Right renal cortex interstitium (tissue), 3 donors: ENCODE results near the gene ST6GALNAC5. TPM values are rescaled to one million over a fixed set of nuclear protein-coding genes. Genes with fewer than 3 reads are reported as not detected.
"Not testable (repeated sequence)": the region's sequence is repeated elsewhere in the genome, so short reads cannot be mapped to it uniquely, and the experiment has no call there.

ENCODE experiments used
- DNase-seq, 3 donors: peaks; one replicate each; pipeline ENCODE4 v3.0.0-alpha.2; 2013; ENCODE audit warnings: low read depth in 3 of 3, low spot score in 2 of 3
- polyA plus RNA-seq, 3 donors: library from polyadenylated mRNA; unstranded; fragments of 120-200 nt; gene quantifications; one replicate each; pipeline ENCODE4 v1.2.1, GENCODE V29; 2013; ENCODE audit not compliant: insufficient read length in 3 of 3

ST6GALNAC5 gene
- polyA plus RNA-seq, 3 donors = 3.9 to 4.3 (median 4.0) TPM

DNA sequence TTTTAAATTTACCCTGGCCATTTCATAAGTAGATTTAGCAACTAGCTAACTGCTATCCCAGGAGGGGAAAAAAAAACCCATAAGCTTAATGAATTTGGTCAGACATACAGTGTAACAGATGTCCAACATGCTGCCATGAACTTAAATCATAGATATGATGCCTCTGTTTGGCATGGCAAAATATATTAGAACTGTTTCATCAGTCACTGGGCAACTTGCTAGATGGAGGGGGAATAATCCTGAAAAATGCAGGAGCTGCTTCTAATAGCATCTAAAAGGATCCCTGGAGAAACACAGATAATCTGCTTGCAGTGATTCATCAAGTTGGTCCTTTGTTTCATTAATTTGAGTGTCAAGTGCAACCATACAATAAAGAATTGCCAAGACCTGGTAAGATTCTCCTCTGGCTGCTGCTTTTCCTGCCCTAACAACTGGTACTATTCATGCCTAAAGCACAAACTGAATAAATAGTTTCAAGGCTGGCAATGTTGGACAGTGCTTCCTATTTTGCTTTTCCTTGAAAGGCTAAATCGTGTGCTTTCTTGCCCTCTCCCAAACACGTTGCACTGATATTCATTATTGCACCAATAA is 1.5 kb upstream of the ST6GALNAC5 start:
- no peak for DNase-seq

DNA sequence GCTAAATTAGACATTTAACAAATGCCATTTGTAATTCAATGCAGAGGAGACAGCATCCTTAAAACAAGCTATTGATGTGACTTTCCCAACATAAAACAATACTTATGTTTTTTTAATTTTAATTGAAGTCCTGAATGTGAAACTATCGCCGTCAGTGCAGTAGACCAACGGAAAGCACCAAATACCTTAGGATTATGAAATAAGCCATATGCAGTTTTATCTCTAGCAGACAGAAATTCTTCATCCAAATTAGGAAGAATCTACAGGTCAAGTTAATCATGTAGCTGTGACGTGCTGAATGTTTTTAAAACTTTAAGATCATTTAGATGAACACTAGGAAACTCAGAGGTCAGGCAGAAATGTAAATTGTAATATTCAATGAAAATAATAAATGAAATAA is 714 bp upstream of the ST6GALNAC5 start:
- no peak for DNase-seq

DNA sequence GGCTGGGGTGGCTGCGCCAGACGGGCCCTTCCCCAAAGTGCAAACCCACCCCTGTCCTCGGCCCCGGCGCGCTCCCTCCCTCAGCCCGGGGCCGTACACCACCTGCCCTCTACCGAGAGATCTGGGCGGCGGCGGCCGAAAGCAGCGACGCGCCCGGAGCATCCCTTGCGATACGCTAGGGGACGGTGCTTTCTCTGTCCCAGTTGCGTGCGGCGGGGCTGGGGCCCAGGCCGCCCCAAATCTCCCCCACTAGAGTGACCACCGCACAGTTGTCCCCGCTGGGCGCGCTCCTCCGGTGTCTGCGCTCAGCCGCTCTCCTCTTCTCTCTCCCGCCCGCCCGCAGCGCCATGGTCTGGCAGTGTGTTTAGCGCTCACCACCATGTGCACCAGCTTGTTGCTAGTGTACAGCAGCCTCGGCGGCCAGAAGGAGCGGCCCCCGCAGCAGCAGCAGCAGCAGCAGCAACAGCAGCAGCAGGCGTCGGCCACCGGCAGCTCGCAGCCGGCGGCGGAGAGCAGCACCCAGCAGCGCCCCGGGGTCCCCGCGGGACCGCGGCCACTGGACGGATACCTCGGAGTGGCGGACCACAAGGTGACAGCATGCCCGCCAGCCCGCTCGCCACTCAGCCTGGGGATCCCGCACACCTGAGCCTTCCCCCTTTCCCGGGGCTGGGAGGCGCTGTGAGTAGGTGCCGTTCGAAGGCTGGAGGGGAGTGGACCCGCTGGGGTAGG is 1.0 kb downstream of the ST6GALNAC5 start:
- DNase-seq = peak in 2 of 3 donors; percentile 27 to 32

DNA sequence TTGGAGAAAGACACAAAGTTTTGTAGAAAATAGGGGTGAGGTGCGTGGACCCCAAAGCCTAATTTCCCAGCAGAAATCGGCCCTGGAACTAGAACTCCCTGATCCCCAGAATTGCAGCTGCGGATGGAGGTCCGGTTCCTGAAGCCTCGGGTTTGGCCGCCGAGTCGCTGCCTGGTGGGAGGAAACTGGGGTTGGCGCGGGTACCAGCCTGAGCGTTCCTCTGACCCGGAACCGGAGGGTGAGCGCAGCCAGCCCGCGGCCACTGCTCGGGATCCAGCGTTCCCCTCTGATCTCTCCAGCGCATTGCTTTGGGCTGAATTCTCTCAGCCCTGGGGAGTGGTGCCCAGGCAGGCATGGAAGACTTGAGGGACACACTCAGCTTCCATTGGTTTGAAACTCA is 1.6 kb downstream of the ST6GALNAC5 start:
- no peak for DNase-seq

DNA sequence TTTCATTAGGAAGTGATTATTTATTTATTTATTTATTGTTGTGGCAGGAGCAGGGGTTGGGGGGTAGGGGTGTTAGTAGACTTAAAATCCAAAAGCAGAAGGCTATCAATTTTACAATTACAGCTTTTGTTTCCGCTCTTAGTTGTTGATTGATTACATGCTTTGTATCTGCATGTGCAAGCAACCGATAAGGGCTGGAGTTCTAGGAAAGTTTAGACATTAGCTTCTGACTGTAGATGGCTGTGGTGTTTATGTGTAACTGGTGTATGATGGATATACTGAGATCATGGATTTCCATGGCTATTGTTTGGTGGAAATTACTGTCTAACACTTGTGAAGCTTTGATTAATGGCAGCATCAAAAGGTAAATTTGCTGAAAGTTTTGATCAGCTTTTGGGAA is 2.8 kb downstream of the ST6GALNAC5 start:
- DNase-seq = no peak

DNA sequence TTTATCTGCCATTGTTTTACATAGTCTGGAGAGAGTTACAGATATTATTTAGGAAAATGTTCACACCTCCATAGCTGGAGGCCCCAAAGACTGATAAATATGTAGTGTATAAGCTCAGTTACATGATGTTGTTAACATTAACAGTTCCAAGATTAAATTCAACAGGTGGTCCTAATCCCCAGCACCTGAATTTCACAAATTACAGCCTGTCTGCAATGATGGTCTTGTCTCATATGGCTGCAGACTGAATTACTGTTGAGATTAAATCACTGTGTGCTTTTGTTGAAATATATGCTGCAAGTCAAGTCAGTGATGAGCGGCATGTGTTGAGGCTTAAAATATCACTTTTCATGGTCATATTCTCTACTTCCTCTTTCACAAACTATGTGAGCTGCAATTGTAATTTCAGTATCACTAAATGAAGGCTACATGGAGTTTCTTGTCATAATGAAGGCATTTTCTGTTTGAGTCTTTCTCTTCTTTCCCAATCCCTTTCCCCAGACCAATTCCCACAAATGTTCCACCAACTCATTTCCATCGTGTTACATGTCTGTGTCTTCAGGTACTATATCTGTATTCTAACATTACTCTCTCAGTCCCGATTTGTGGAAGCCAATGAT is 4.2 kb downstream of the ST6GALNAC5 start:
- DNase-seq = no peak

DNA sequence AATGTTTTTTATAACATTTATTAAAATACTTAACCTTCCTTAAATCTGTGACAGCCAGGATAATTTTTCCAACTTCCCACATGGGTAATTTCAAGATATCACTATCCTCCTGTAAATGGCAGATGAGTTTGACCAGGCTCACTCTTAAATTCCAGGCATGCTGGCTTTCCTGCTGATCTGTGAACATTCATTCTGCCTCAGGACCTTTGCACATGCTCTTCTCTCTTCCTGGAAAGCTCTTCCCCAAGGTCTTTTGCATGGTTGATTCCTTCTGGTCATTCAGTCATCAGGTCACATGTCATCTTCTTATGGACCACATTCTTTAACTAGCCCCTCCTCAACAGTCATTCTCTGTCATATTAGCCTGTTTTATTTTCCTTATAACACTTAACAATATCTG is 5.7 kb downstream of the ST6GALNAC5 start:
- no peak for DNase-seq

DNA sequence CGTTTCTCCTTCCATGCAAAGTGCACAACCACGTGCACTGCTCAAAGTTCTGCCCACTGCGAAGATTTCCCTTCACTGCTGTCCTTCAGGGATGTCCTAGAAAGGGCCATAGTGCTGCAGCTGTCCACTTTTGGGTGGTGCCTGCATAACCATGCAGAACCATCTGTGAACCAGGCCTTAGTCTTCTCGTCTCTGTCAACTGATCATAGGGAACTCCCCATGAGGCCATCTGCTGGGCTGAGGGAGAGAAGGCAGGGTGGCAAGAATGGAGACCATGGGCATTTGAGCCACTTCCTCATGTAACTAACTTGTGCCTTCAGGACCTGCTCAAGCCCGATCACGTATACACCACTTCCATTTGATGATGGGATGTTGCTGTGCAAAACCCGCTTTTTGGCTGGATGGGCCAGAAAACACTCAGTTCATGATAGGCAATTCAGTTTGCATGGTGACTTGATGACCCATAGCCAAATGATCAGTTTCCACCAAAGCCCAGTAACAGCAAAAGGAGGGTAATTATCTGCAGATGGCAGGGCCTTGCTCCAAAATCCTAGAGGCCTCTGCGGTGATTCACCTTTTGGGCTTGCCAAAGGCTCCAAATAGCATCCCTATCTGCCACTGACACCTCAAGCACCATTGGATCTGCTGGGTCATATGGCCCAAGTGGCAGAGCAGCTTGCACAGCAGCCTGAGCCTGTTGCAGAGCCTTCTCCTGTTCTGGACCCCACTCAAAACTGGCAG is 9.5 kb downstream of the ST6GALNAC5 start:
- DNase-seq = no peak

DNA sequence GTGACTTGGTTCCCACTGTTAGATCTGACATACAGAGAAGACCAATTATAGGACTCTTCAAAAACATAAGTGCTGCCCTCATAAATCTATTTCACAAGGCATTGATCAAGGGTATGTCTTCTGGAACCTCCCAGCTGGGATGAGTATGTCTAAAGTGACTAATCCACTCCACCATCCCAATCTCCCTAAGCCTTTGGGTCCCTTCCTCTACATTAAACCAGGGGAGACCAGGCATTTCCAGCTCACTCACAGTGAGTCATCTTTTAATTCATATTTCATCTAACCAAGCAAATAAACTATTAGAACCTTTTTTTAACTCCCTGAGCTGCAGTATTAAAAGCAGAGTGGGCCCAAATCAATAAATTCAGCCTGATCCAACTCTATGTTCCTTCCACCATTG is 11.7 kb downstream of the ST6GALNAC5 start:
- DNase-seq = not testable (repeated sequence)

DNA sequence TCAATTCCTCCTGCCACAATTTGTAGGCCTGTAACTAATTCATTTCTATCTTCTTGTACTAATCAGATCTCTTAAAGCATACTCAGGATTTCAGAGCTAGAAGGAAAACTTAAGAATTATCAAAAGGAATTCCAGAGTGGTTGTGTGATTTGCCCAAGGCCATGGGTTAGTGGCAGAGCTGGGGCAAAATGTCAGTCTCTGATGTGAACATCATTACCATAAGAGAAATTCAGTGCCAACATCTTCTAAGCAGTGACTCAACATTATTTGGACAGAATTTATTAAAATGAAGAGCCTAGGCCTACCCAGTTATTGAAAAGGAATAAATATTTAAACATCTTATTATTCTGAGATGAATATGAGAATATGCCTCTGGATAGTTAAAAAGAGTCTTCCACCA is 14.5 kb downstream of the ST6GALNAC5 start:
- no peak for DNase-seq

DNA sequence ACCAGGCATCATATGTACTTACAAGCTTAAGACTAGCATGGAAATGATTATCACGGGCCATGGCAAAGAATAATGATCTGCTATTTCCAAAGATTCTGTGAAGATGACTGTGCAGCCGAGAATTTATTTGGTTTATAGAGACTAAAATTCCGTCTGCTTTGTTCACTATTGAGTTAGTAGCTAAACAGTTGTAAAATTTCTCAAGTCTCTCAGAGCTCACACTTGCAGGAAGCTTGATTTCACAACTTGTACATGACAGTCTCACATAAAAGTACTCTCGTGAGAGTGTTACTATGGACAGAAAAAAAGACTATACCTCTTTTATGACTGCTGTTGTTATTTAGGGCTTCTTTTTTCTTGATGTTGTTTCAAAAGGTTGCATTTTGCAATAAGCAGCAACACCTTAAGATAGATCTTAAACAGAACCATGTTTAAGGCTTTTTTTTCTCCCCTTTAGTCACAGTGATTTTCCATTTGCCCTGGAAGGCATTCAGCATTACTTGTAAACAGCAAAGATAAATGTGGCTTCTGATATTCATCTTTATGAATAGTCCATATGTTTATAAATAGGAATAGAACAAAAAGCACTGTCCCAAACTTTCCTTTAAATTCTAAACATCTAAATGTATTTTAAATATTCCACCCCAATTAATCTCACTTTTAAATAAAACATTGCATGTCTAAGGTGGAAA is 24.8 kb downstream of the ST6GALNAC5 start:
- DNase-seq = no peak

DNA sequence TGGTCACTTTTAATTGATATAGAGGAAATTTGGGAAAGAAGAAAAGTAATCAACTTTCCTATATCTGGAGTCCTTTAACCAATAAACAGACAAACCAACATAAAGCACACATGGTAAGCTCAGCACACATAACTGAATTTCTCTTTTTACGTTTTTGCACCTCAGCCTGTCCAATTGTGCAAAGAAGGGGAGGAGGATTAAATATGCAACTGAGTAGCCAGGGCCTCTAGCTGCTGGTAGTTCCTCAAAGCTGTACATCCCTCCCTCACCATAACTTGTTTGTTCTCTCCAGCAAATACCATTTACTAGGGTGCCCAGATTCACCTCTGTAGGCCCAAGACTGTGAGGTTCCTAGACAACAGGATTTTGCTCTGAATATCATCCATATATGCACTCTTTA is 25.4 kb downstream of the ST6GALNAC5 start:
- no peak for DNase-seq

DNA sequence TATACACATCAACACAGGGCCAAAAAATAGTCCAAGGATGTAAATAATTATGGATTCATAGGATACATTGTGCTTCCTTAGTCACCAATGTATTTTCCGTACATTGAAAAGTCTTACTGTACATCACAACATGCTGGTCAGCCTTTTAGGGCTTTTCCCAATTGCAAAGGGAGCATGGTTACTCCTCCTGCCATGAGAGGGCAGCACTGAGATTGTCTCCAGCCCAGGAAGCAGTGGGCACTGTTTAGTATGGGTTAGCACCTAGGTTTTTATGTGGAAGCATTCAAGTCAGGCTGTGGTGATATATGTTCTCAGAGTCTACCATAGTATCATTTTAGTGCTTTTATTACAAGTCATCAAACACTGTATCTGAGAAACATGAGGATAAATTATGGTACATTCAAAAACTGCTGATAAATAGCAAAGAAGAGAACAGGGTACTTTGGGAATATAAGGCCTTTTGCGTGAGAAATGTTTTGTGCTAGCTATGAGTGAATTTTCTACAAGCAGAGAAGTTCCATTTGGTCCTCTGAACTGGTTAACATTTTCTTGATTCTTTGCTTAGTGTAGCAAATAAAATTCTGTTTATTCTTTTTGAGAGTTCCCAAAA is 34.0 kb downstream of the ST6GALNAC5 start:
- peak in 1 of 3 donors; percentile 4 for DNase-seq

DNA sequence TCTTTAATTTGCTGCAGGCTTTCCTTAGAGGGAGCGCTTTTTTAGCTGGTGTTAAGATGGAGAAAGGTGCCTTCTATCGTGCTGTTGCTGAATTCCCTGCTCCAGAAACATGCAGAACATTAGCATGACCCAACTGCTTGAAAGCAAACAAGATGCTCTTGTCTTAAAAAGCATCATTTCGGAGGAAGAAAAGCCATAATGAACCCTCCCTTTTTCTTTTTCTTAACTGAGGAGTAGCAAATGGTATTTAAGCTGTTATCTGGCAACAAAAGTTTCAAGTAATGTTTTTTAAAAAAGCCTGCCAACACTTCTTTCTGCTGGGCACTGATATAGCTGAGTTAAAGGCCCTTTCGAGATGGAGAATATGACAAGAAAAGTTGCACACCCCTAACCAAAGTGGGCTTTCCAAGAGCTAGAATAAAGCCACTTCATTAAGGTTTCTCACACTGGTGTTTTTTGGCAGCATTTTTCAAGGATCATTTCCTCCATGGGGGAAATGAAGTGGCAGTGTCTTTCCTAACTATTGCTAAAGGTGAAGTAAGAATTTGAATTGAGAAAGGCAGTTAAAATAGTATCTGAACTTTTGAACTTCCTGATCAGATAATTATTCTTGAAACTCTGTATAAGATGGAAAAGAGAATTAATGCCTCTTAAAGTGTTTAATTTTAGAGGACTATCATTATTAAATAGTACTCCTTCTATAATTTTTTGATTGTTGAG is 38.8 kb downstream of the ST6GALNAC5 start:
- no peak for DNase-seq

DNA sequence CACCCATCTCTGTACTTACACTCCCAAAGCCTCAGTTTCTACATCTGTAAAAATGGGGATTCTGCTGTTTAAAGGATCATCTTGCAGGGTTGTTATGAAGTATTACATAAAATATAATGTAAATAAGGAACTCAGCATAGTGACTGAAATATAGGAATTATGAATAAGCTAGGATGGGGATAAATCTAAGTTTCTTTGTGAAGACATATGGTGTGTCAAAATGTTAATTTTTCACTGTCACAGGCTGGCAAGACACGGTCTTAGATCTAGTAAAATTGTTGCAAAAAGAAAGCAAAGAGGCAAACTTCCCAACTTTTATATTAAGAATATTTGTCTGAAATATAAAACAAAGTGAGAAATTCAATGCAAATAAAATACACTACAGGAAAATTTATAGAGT is 42.0 kb downstream of the ST6GALNAC5 start:
- no peak for DNase-seq

DNA sequence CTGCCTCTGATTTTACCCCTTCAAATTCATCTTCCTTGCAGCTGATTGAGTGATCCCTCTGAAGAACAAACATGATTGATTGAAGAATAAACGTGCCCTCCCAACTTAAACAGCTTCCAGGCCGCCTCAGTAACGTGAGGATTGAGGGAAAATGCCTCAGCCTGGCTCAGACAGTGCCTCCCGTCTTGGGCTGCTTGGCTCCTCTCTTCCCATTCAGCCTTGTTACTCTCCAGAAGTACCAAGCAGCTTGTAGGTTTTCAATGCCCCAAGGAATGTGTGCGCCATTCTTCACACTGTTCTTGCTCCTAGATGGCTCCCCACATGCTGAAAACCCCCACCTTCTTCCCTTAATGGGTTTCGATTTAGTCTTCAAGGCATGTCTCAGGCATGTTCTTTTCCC is 51.8 kb downstream of the ST6GALNAC5 start:
- no peak for DNase-seq

DNA sequence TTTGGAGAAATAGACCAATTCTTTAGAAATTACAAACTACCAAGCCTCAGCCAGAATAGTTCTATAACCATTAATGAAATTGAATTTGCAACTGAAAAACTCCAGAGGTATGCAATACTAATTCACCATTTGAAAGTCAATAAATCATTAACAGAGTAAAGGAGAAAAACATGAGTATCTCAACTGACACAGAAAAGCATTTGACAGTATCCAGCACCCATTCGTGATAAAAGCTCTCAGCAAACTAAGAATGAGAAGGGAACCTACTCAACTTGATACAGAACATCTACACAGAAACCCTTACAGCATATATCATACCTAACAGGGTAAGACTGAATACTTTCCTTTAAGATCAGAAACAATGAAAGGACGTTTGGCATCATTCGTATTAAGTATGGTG is 54.3 kb downstream of the ST6GALNAC5 start:
- no peak for DNase-seq

DNA sequence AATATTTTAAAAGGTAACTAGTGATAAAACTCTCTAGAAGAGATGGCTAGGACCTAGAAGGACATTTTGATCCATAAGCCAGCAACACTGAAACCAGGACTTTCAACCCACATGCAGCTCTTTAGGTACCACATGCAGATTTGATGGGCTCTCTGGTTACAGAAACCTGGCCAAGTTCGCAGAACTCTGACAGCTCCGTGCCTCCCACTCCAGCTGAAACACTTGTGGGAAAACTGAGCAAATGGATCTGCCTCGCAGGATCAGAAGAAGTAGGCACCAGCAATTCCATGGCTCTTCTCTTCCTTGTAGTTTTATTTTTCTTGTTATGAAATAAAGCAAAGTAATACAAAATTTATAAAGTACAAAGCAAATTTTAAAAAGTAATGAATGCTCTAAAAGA is 58.5 kb downstream of the ST6GALNAC5 start:
- no peak for DNase-seq

DNA sequence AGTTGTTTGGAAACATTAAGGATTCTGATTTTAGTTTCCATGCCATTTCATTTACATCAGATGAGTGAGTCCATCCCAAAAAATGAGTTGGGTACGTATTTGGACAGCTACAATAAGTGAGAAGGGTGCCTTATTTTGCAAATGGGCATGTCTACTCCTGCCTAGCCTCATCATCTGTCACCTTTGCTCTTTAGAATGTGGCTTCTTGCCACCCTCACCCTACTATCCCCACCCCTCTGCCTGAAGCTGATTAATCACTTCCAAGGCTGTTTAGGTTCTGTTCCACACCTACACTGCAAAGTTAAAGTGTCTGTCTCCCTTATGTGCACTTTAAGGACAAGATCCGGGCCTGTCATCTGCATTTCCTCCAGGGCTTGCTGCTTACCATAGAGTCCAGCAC is 61.2 kb downstream of the ST6GALNAC5 start:
- DNase-seq = no peak

DNA sequence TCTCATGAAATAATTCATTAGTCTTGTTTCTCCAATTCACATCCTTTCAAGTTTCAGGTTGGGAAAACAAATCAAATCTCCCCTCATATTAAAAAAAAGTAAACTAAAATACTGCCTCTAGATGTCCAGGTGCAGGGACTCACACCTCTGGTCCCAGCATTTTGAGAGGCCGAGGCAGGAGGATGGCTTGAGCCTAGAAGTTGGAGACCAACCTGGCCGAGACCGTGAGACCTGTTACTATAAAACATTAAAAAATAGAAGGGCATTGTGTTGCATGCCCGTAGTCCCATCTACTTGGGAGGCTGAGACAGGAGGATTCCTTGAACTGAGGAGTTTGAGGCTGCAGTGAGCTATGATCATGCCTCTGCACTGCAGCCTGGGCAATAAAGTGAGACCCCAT is 61.9 kb downstream of the ST6GALNAC5 start:
- DNase-seq = no peak
